Psoas muscle (tissue), 8 donors: ENCODE measurements around the gene SFTPB. TPM values are rescaled to one million over a fixed set of nuclear protein-coding genes. Genes with fewer than 3 reads are reported as not detected.
"Not testable (repeated sequence)": the region's sequence is repeated elsewhere in the genome, so short reads cannot be mapped to it uniquely, and the experiment has no call there.

ENCODE experiments used
- ATAC-seq, 4 donors: fragments of 200-7000 bp; cut with Tn5 transposase; one replicate each; pipeline ENCODE4 v1.9.1; 2020; ENCODE audit warnings: moderate library complexity in 3 of 4, mild to moderate bottlenecking in 2 of 4
- DNase-seq, 2 donors: peaks; one replicate each; pipeline ENCODE4 v3.0.0-alpha.2; 2020
- H3K27ac ChIP-seq: fragments of 200-600 bp; one replicate; pipeline ENCODE4 v1.8.0; 2022
- H3K27me3 ChIP-seq, 3 donors: fragments of 200-600 bp in 1 of 3; one replicate each; pipeline versions ENCODE4 v1.6.1 to v1.8.0; 2013 to 2022; ENCODE audit warnings: low read length in 2 of 3, mild to moderate bottlenecking in 2 of 3, moderate library complexity in 1 of 3; ENCODE audit not compliant: insufficient read depth in 3 of 3
- H3K36me3 ChIP-seq, 2 donors: fragments of 200-600 bp in 1 of 2; one replicate each; pipeline versions ENCODE4 v1.6.1 to v1.8.0; 2013 to 2022; ENCODE audit warnings: low read depth in 1 of 2, mild to moderate bottlenecking in 1 of 2, moderate library complexity in 1 of 2; ENCODE audit not compliant: insufficient read depth in 1 of 2
- H3K4me1 ChIP-seq: fragments of 200-600 bp; one replicate; pipeline ENCODE4 v1.8.0; 2022
- H3K4me3 ChIP-seq: fragments of 200-600 bp; one replicate; pipeline ENCODE4 v1.8.0; 2022; ENCODE audit warnings: mild to moderate bottlenecking
- H3K9me3 ChIP-seq: fragments of 200-600 bp; one replicate; pipeline ENCODE4 v1.8.0; 2022
- CTCF ChIP-seq: fragments of 200-600 bp; IDR thresholded peaks from one replicate; pipeline ENCODE4 v1.8.0; 2022; ENCODE audit warnings: antibody characterized with exemption
- WGBS, 3 donors: extraction: QIAGEN DNeasy Blood & Tissue Kit; methylation state at CpG; one replicate each; pipeline versions ENCODE4 v1.1.6 to v1.1.7; 2013; 5-methylcytosine and 5-hydroxymethylcytosine counted together
- intact Hi-C, 2 donors: fragments of 100-400 bp; cut with DNase I; formaldehyde crosslinking; loops; one replicate each; pipeline versions ENCODE4 v1.11.0 to v1.14.2; 2022
- polyA plus RNA-seq, 3 donors: library from polyadenylated mRNA; stranded (reverse); fragments of 200-250 nt; gene quantifications; one replicate each; pipeline ENCODE4 v1.2.3, GENCODE V29; 2013
- total RNA-seq, 4 donors: library from RNA; stranded (reverse); fragmentation: NEBNext Ultra II Directional in 2 of 4; extraction: Animal tissue kit (Norgen Biotek cat#: 25700) in 2 of 4; gene quantifications; one replicate each; pipeline versions ENCODE4 v1.2.1 to v1.2.4, GENCODE V29; 2021 to 2023
- donor health status: healthy with polysubstance abuse.
- donor health status: DM: no; HTN: no; CAD: no; lungs with moderate emphysema.
- donor health status: Bipolar disorder and iron deficiency.
- donor health status: healthy.
- donor health status: DM: yes; HTN: yes; CAD: no.
- donor health status: DM: no; HTN: no; CAD: no.
- donor health status: DM: no; HTN: no; CAD: no.
- donor health status: DM: yes; HTN: yes; CAD: no.

SFTPB gene
- total and polyA plus RNA-seq, 7 donors, result 0.04 to 1.5 (median 0.98) TPM

DNA sequence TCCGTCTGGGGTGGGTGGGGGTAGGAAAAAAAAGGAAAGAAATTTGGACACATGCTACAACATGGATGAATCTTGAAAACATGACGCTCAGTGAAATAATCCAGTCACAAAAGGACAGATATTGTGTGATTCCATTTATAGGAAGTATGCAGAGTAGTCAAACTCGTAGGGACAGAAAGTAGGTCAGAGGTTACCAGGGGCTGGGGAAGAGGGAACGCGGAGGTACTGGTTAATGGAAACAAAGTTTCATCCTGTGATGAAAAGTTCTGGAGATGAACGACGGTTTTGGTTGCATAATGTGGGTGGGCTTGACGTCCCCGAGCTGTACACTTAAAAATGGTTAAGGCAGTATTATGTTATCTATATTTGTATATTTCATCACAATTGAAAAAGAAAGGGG is 4.5 kb upstream of the SFTPB start:
- DNase-seq, result no peak
- Histone ChIP-seq H3K27me3 (no peaks in the 10 kb centered on the region), H3K4me3 (no peak overlapping the region), H3K4me1 (no peaks in the 10 kb centered on the region), H3K36me3 (no peaks in the 10 kb centered on the region), H3K9me3 (no peaks in the 10 kb centered on the region), H3K27ac (no peak overlapping the region)
- intact Hi-C loops, result no loop called here
- TF ChIP-seq CTCF, result no peak
- WGBS, 3 donors, result 68 to 77% (median 69%) methylated on average over 9 of the region's 9 CpGs
- ATAC-seq, result no peak

DNA sequence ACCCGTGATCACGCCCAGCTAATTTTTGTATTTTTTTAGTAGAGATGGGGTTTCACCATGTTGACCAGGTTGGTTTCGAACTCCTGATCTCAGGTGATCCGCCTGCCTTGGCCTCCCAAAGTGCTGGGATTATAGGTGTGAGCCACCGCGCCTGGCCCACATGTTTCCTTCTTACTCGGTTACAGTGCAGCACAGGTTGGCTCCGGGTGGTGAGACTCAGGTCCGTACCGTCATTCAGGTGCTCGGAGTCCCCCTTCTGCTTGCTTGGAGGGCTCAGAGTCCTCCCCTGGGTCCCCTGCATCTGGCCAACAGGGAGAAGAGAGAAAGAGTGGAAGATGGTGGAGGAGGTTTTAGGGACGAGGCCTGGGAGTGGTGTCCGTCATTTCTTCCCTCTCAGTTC is 2.4 kb upstream of the SFTPB start:
- 90 to 94% (median 92%) methylated on average over 13 of the region's 13 CpGs for WGBS, 3 donors
- H3K4me1 ChIP-seq, H3K4me3 ChIP-seq, DNase-seq, intact Hi-C loops, ATAC-seq, H3K36me3 ChIP-seq, H3K27ac ChIP-seq, H3K9me3 ChIP-seq, H3K27me3 ChIP-seq: not testable (repeated sequence)

DNA sequence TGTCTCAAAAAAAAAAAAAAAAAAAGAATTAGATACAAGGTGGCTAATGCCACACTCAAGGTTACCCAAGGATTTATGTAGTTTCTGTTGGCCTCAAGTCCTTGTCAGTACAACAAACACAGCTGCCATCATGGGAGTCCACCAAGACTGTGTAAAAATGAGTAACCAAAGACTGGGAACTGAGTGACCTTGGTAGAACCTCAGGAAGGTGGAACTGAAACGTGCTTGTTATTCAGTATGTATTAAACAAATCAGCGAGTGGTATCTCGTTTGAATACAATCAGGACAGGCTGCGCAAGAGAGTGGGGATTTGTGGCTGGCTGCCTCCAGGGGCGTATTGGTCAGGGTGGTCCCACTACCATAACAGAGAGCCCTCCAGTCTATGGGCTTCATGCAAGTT is 1.6 kb upstream of the SFTPB start:
- Histone ChIP-seq H3K9me3 (no peaks in the 10 kb centered on the region), H3K4me1 (no peaks in the 10 kb centered on the region), H3K27me3 (no peaks in the 10 kb centered on the region), H3K36me3 (no peaks in the 10 kb centered on the region), H3K27ac (no peak overlapping the region), H3K4me3 (no peak overlapping the region)
- WGBS, 3 donors, result 71 to 86% (median 84%) methylated on average over 5 of the region's 5 CpGs
- no peak for TF ChIP-seq CTCF
- intact Hi-C loops, result no loop called here
- no peak for ATAC-seq
- DNase-seq, result no peak

DNA sequence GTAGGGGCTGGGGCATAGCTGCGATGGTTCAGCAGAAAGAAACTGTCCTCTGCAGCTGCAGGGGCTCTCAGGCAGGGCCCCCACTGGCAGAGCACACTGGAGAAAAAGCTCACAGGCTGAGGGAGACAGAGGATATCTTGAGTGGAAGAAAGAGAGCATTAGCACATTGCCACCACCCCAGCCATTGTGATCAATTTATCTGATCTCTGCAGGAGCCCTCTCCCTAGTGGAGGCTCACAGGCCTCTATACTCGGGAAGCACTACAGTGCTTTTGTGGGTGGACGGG is 801 bp upstream of the SFTPB start:
- no peak overlapping the region for H3K27ac ChIP-seq
- H3K4me3 ChIP-seq, result no peak overlapping the region
- 80 to 88% (median 82%) methylated on average over 3 of the region's 3 CpGs for WGBS, 3 donors
- DNase-seq (no peak), ATAC-seq (no peak)
- no peaks in the 10 kb centered on the region for H3K9me3 ChIP-seq
- intact Hi-C loops, result no loop called here
- TF ChIP-seq CTCF, result no peak
- no peaks in the 10 kb centered on the region for H3K27me3 ChIP-seq
- H3K4me1 ChIP-seq, result no peaks in the 10 kb centered on the region
- no peaks in the 10 kb centered on the region for H3K36me3 ChIP-seq

DNA sequence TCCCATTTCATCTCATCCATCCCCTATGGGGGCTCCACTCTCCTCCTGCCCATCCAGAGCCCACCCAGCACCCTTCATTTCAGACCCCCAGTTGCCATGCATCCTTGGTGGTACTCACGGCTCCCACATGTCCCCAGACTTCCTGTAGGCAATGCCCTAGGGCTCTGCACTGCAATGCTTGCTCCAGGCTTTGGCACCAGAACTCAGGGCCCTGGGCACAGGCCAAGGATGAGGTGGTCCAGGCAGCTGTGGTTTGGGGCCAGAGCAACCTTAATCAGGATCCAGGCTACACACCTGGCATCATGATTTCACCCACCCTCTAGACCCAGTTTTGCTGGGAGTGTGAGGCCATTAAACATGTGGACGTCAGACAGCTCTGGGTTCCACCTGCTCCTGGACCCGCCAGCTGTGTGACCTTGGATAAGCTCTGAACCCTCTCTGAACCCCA is 414 bp downstream of the SFTPB start:
- Histone ChIP-seq H3K9me3 (no peaks in the 10 kb centered on the region), H3K4me3 (no peak overlapping the region), H3K36me3 (no peaks in the 10 kb centered on the region), H3K27ac (no peak overlapping the region), H3K27me3 (no peaks in the 10 kb centered on the region), H3K4me1 (no peaks in the 10 kb centered on the region)
- DNase-seq, result no peak
- intact Hi-C loops, result no loop called here
- WGBS, 3 donors, result 71 to 85% (median 77%) methylated on average over 3 of the region's 3 CpGs
- no peak for ATAC-seq
- TF ChIP-seq CTCF, result no peak
